Suppressor macrophage (primary cell): ENCODE results near the gene C19orf25.
"Not testable (repeated sequence)": the region's sequence is repeated elsewhere in the genome, so short reads cannot be mapped to it uniquely, and the experiment has no call there.

Source experiments
- DNase-seq, 4 experiments: peaks; one replicate each; pipeline ENCODE4 v3.0.0-alpha.2; 2020 to 2022

C19orf25 gene

DNA sequence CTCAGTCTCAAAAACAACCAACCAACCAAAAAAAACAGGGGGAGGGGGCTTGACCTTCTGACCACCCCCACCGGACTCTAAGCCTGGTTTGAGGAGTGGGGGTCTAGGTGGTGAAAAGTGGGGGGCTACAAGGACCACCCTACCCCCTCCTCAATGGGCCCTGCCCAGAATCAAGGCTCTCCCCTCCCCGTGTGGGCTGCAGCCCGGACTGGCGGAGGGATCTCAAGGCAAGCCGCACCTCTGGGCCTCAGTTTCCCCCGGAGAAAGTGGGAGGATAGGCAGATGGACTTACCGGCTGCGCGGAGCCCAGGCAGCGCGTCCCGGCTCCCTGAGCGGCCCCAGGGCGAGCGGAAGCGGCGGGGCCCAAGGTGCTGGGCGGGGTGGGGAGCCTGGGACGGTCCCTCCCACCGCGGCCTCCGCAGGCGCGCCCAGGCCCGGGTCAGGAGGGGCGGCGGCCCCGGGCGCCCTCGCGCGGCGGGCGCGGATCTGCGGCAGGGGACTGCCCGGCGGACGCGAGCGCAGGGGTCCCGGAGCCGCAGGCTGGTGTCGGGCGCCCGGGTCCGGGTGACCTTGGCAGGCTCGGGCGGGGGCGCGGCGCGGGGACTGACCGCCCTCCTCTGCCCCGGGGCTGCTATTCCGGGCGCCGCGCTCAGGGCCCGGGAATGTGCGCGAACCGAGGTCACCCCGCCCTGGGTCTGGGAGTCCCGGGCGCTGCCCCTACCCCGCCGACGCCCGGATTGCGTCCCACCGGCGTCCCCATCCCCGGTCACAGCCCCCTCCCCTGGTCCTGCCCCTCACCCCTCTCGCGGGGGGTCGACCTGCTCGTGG is 33.9 kb upstream of the C19orf25 start, which contains the start of gene ADAMTSL5:
Gene ADAMTSL5 (minus strand): TSS at position 349 of the 828 bp plus-strand sequence. CDS start 2,076 bp downstream, outside the sequence.
- peak; percentile 52 to 85 (median 65) for DNase-seq

DNA sequence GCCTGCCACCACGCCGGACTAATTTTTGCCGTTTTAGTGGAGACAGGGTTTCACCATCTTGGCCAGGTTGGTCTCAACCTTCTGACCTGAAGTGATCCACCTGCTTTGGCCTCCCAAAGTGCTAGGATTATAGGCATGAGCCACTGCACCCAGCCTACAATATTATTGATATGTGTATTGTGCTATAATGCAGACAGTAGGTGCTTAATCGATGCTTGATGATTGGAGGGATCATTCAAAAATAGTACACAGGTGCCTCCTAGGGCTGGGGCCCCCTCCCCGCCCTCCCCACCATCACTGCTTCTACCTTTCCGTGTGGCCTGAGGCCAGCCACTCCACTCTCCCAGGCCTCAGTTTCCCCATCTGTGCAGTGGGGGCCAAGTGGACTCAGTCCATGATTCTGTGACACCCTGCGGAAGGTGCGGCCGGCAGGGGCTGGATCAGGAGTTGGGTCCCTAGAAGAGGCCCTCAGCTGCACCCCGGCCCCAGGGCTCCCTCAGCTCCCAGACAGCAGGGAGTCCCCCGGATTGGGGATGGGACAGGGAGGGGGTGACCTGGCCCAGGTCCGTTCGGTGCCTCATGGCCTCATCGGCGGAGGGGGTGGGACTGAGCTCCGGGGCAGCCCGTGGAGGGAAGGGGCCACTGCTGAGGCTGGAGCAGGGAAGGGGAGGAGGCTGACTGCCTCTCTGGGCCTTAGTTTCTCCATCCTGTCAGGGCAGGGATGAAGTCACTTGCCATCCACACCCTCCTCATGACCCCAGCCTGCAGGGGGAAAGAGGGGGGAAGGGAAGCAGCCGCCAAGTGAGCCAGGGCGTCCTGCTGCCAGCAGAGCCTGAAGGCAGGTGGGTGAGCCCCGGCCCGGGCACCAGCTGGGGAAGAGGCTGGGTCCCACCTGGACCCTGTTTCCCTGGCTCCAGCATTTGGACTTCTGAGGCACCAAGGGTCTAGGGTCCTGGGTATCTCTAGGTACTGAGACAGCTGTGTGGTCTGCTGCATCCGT is 32.6 kb upstream of the C19orf25 start:
- no peak for DNase-seq

DNA sequence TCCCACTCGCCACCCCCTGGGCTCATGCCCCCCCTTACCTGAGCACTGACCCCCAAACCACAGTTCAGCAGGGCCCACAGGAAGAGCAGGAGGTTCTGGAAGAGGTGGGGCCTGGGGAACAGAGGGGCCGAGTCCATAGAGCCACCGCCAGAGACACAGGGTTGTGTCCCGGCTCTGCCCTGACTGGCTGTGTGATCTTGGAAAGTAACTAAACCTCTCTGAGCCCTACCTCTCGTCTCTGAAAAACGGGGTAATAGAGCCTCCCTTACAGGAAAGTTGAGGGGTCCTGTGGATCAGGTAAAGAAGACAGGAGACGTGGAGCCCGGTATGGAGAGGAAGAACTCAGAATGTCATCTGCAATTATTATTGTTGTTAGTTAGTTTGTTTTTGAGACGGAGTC is 31.8 kb upstream of the C19orf25 start:
- DNase-seq = no peak

DNA sequence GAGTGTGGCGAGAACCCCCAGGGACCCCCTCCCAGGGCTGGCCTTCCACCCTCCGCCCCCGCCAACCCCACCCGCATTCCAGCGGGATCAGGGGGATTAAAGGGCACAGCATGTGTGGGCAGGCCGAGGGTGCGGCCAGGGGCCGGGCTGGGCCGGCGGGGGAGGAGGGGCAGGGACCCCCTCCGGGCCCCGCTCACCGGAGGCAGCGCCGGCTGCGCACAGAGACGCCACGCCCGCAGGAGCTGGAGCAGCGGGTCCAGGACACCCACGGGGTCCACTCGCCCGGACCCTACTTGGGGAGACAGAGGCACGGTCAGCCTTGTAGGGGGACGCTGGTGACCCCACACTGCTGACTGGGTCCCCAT is 31.4 kb upstream of the C19orf25 start:
- DNase-seq = no peak

DNA sequence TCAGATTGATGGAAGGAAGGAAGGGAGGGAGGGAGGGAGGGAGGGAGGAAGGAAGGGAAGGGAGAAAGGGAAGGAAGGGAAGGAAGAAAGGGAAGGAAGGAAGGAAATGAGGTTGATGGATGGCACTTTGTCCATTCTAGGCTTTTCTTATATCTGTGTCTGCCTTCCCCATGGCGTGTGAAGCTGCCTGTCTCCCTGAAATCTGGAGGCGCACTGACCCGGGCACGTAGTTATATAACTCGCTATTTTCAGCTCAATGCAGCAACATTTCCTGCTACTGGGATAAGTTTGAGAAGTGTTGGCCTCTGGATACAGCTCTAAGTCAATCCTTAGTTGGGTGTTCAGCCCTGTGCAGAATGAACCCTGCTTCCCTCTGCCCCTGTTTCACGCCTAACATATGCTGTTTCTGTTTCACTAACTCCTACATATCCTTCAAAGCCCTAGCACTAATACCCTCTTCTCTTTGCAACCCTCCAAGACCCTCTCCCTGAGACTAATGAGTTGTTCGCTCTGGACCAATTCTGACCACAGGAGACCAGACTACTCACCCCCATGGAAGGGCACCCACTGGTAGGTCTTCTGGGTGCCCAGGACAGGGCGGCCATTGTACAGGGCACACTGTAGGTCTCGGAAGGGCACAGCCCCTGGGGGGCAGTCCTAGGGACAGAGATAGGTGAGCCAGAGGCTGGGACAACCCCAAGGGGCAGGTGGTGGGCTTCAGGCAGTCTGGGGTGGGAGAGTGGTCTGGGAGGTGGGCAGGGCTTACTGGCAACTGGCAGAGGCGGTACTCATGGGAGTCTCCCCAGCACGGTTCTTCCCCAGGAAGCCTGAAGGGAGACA is 30.8 kb upstream of the C19orf25 start:
- no peak for DNase-seq

DNA sequence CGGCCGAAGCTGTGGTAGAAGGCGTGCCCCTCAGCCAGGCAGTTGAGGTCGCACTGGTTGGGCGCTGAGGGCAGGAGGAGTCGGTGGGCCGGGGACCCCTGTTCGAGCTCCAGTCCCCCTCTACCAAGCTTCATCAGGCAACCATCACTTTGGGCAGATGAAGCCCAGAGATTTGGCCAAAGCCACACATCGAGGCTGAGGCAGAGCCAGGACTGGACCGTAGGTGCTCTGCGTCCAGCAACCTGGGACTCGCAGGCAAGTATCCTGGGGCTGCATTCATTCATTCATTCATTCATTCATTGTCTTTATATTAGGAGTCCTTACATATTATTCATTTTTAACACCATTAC is 29.5 kb upstream of the C19orf25 start:
- DNase-seq = no peak

DNA sequence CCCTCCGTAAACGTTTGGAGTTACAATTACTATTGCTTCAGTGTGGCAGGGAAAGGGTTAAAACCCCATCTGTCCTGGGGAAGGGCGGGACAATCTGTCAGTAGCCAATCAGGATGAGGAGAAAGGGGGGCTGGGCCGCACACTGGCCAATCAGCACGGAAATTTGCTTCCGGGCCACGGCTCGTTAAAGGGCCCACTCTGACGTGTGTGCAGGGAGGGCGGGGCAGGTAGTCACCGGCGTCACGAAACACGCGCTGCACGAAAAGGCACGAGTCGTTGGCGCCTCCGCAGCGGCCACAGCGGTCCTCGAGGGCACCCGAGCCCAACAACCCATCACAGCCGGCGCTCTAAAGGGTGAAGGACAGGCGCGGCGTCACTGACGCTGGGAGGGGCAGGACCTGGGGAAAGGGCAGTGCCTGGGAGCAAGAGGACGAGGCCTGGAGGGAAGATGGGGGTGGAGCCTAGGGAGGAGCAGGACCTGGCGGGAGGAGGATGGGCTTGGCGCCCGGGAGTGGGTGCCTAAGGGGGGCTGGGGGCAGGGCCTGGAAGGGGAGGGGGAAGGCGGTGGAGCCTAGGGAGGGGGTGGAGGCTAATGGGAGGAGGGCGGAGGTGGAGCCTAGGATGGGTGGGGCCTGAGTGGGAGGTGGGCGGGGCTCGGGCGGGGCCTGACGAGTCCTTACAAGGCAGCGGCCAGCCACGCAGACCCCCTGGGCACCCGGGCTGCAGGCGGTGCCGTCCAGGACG is 28.9 kb upstream of the C19orf25 start:
- DNase-seq = peak; percentile 91 to 93 (median 91)

DNA sequence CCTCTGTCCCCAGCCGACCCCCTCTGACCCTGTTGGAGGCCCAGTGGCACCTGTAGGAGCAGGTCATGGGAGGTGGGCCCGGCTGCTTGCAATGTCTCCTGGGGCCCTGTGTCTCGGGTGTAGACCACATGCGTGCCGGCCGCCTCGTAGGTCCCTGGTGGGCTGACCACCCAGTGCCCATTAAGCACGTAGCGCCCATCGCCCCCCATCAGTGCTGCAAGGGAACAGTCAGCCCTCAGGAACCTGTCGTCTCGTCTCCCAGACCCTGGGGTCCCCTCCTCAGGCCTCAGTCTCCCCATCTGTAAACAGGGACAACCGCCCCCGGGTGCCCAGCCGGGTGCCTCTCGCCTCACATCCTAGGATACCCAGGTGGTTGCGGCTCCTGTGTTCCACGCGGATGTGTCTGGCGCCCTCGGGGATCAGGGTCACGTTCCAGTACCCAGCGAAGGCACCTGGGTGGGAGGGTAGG is 28.2 kb upstream of the C19orf25 start:
- no peak for DNase-seq

DNA sequence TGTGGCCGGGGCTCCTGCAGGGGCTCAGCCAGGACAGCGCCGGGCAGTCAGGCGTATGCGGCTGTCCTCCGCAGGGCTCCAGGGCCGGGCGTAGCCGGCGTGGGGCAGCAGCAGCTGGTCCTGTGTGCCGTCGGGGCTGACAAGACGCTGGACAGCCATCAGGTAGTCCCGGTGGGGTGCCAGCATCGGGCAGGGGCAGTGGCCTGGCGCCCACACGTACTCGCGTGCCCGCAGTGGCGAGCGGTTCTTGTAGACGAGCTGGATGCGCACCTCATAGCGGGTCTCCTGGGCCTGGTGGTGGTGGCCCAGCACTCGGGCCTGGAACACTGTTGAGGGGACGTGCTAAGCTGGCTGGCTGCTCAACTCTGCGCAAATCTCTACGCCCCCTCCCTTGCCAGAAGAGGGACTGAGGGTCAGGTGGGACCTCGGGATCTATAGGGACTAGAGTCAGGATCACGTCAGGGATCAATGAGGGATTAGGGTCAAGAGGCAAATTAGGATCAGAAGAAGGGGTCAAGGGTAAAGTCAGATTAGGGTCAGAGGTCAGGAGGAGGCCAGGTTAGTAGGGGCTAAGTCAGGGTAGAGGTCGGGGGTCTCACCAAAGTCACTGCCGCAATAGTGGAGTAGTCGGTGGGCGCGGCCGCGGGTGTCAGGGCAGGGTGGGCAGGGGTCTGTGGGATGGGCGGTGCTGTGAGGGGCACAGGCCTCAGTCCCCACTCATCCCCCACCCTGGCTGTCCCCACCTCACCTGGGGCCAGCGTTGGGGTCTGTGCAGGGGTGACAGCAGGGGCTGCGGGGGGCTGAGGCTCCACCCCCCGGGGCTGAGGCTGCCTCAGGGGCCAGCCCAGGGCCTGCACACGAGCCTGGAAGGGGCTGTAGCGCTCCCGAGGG is 27.2 kb upstream of the C19orf25 start:
- no peak for DNase-seq

DNA sequence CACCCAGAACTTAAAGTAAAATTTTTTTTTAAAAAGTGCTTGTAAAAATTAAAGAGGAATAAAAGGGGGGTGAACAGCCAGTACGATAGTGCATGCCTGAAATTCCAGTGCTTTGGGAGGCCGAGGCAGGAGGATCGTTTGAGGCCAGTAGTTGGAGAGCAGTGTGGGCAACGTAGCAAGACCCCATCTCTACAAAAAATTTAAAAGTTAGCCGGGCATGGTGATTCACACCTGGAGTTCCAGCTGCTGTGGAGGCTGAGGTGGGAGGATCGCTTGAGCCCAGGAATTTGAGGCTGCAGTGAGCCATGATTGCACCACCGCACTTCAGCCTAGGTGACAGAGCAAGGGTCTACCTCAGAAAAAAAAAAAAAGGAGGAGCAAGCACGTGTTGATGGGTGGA is 26.0 kb upstream of the C19orf25 start:
- no peak for DNase-seq

DNA sequence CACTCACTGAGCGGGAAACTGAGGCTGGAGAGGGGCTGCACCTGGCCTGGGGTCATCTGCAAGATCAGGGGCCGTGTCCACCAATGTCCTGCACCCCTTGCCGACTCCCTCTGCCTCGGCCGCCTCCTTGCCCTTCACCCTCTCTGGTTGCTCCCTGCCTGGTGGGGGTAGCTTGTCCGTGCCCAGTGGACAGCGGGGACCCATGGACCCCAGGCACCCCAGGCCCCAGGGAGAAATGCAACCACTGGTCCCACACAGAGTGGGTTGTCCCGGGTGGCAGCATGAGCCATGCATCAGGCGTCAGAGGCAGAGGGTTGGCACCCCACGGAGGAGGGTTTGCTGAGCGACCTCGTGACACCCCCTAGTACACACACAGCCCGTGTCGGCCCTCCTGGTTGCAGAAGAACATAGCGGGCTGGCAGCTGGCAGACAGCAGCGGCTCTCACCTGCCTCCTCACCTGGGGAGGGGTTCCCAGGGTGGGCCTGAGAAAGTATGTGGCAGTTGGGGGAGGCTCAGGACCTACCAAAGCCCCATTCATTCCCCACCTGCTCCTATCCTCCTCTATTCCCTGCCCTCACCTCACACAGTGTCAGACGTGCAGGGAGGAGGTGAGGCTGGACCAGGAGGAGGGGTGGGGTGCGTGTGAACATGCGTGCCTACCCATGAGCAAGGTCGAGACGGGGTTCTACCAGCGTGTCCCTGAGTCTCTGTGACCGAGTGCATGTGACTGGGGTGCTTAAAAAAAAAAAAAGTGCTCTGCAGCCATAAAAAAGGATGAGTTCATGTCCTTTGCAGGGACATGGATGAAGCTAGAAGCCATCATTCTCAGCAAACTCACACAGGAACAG is 25.1 kb upstream of the C19orf25 start:
- no peak for DNase-seq

DNA sequence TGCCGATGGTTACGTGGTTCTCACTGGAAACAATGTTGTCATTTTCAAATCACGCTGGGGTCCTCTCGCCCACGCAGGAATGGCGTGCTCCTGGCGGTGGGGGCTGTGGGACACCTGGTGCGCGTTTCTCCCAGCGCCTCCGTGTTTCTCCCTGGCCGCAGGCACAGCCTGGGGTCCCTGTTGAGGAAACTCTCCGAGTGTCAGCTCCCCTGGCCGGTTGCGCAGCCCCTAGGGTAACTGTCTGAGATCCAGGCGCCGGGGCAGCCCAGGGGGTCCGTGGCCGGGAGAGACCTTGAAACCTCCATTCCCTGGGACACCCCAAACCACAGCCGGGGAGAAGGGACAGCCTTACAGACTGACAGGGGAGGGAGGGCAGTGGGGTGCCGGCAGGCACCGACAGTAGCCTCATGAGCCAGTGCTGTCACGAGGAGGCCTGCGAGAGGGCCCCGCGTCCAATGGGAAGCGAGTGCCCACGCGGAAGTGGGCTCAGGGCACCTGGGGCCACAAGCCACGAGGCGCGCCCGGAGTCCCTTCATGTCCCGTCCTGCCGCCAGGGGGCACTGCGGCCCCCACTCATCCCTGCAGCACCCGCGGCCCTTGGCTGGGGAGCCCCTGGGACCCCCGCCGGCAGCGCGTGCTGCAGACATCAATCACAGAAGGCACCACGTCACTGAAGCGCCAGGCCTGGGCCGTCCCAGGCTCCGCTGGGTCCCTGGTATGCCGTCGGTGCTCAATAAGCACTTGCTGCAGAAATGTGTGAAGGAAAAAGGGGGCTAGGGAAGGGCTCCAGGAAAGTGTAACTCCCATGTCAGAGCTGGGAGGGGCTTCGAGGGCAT is 24.3 kb upstream of the C19orf25 start:
- peak; percentile 73 to 89 (median 78) for DNase-seq

DNA sequence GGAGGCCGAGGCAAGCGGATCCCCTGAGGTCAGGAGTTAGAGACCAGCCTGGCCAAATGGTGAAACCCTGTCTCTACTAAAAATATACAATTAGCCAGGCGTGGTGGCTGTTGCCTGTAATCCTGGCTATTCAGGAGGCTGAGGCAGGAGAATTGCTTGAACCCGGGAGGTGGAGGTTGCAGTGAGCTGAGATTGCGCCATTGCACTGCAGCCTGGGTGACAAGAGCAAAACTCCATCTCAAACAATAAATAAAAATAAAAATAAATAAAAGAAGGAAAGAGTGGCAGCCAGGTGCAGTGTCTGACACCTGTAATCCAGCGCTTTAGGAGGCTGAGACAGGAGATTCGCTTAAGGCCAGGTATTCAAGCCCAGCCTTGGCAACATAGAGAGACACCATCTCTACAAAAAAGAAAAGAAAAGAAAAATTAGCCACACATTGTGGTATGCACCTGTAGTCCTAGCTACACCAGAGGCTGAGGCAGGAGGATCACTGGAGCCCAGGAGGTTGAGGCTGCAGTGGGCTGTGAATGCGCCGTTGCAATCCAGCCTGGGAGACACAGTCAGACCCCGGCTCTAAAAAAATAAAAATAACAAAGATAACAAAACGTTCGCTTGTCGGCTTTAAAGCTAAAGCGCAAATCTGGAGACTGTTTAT is 23.5 kb upstream of the C19orf25 start:
- DNase-seq = no peak

DNA sequence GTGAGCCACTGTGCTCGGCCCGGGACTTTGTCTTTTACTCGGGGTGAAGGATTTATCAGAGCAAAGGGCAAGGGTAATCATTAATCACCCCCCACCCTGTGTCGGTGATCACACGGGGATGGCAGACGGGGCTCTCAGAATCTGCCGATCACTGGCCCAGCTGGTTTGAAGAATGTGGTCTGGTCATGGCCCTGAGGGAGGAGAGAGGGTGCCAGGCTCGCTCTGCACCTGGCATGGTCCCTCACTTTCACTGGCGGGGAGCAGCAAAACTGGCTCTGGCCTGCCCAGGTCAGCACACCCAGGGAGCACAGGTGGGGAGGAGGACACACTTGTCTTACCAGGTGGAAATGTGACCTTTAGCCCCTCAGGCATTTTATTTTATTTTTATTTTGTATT is 22.2 kb upstream of the C19orf25 start:
- DNase-seq = no peak

DNA sequence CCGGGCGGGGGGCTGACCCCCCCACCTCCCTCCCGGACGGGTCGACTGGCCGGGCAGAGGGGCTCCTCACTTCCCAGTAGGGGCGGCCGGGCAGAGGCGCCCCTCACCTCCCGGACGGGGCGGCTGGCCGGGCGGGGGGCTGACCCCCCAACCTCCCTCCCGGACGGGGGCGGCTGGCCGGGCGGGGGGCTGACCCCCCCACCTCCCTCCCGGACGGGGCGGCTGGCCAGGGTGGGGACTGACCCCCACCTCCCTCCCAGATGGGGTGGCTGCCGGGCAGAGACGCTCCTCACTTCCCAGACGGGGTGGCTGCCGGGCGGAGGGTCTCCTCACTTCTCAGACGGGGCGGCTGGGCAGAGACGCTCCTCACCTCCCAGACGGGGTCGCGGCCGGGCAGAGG is 20.2 kb upstream of the C19orf25 start:
- DNase-seq = not testable (repeated sequence)

DNA sequence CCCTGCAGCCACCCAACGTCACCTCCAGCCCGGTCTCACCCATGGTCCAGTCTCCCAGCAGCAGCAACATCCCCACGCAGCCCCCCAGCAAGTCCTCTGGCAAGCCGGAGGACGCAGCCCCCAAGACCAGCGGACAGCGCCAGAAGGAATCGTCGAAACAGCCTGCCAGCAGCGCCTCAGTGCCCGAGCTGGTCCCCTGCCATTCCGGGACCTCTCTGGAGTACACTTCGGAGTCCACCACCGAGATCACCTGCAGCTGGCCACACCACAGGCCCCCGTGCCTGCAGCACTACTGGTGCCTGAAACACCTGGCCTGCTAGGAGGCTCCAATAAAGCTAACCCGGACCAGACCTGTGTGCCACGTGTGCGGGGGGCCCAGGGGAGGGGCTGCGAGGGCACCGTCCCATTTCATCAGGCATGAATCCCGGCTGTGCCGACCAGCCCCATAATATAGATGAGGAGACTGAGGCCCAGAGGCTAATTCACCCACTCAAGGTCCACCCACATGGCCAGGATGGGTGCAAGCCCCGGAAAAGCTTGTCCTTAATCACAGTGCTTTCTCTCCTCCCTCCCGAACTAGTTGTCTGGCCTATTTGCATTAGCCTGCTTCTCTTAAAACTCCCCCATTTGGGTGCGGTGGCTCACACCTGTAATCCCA is 18.7 kb upstream of the C19orf25 start:
- no peak for DNase-seq

DNA sequence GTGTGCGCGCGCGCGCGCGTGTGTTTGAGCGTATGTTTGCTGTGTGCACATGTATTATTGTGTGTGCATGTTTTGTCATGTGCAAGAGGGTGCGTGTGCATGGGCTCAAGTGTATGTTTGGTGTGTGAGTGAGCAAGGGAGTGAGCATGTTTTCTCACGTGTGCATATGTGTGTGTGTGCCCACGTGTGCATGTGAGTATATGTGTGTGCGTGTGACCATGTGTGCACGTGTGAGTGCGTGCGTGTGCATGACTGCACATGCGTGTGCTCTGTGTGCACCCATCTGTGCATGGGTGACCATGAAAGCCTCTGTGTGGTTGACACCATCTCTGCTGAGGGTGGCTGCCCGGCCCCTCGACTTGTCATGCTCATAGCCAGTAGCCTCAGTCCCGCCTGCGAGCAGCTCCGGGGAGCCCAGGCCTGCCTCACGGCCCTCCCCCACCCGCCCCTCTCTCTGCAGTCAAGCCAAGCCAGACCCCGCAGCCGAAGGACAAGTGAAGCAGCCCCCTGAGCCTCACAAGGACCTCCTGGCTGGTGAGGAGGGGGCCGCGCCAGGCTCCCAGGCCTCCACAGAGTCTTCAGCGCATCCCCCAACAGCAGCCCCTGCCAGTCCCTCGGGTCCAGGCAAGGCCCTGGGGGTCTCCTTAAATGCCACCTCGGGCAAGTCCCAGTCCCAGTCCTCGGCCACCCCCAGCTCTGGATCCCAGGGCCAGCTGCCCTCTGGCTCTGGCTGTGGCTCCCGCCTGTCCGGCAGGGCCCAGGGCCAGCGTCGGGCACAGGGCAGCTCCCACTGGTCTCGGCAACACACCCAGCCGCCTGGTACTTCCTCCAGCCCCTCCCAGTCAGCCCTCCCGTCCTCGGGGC is 17.9 kb upstream of the C19orf25 start:
- DNase-seq = no peak
